ENCODE results near the gene PARD3.

Gene PARD3

GRCh38 chr10:34190580-34190979 lies 624.5 kb downstream of the PARD3 start:
- DNase-seq: no peak

GRCh38 chr10:34189830-34190229 lies 625.3 kb downstream of the PARD3 start:
- no peak for DNase-seq

GRCh38 chr10:34188221-34188620 lies 626.9 kb downstream of the PARD3 start:
- DNase-seq: no peak

- DNase-seq: no peak
Measured at GRCh38 chr10:34187201-34187600, 627.9 kb downstream of the PARD3 start.

GRCh38 chr10:34186745-34187144 lies 628.4 kb downstream of the PARD3 start:
- DNase-seq: no peak

- DNase-seq: no peak
Measured at GRCh38 chr10:34185998-34186397, 629.1 kb downstream of the PARD3 start.

GRCh38 chr10:34184939-34185386 lies 630.1 kb downstream of the PARD3 start:
- DNase-seq: no peak

- DNase-seq: no peak
Measured at GRCh38 chr10:34184397-34184796, 630.7 kb downstream of the PARD3 start.

GRCh38 chr10:34183016-34183796 lies 631.9 kb downstream of the PARD3 start:
- DNase-seq: no peak

- DNase-seq: no peak
Measured at GRCh38 chr10:34181553-34182300, 633.4 kb downstream of the PARD3 start.

GRCh38 chr10:34180749-34181148 lies 634.3 kb downstream of the PARD3 start:
- no peak for DNase-seq

- DNase-seq: no peak
Measured at GRCh38 chr10:34179280-34179679, 635.8 kb downstream of the PARD3 start.

- no peak for DNase-seq
Measured at GRCh38 chr10:34178756-34179155, 636.3 kb downstream of the PARD3 start.

- DNase-seq: no peak
Measured at GRCh38 chr10:34178196-34178595, 636.9 kb downstream of the PARD3 start.

- no peak for DNase-seq
Measured at GRCh38 chr10:34177445-34177844, 637.7 kb downstream of the PARD3 start.

GRCh38 chr10:34176351-34176750 lies 638.7 kb downstream of the PARD3 start:
- no peak for DNase-seq

GRCh38 chr10:34175121-34175520 lies 640.0 kb downstream of the PARD3 start:
- no peak for DNase-seq

- no peak for DNase-seq
Measured at GRCh38 chr10:34172936-34173533, 642.1 kb downstream of the PARD3 start.

- DNase-seq: no peak
Measured at GRCh38 chr10:34171957-34172527, 643.1 kb downstream of the PARD3 start.

- no peak for DNase-seq
Measured at GRCh38 chr10:34169677-34170076, 645.4 kb downstream of the PARD3 start.

GRCh38 chr10:34169131-34169530 lies 646.0 kb downstream of the PARD3 start:
- DNase-seq: no peak

- no peak for DNase-seq
Measured at GRCh38 chr10:34168439-34168838, 646.7 kb downstream of the PARD3 start.

- no peak for DNase-seq
Measured at GRCh38 chr10:34166823-34167222, 648.3 kb downstream of the PARD3 start.

GRCh38 chr10:34166354-34166753 lies 648.7 kb downstream of the PARD3 start:
- DNase-seq: no peak

Measured in 8988T (cell line).